ENCODE measurements around the gene KLHDC3. TPM values are rescaled to one million over a fixed set of nuclear protein-coding genes. Genes with fewer than 3 reads are reported as not detected.

Gene KLHDC3
- total and polyA plus RNA-seq, 2 experiments from 2014 or later = 88.2 to 184 TPM

DNA sequence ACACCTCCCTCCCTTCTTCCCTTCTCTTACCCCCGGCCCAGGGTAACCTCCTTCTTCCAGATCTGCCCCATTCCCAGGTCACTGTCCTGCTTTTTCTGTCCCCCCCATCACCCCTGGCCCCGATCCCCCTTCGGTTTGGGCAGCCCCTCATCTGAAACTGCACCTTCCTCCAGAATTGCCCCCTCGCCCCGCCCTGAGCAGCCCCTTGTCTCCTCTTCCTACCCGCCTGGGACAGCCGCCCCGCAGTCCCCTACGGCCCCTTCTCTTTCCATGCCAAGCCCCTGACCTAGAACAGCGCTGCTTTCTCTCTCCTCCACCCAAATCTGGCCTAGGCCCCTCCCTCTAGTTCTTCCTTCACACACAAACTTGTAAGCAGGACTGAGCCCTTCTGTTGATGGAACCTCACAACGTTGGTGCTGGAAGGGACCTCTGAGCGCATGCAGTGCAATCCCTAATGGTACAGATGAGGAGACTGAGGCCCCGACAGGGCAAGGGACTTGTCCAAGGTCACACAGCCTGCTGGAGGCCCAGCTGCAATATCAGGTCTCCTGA, 29.0 kb upstream of the KLHDC3 start:
- H3K79me2 ChIP-seq (replicated peaks; ENCODE audit: insufficient read depth) = peaks cover 17% of the 10 kb centered on the region
- DNase-seq (ENCODE audit: low spot score) (peak; percentile 65), ATAC-seq (peak; percentile 44)
- Mint-ChIP-seq H3K4me1 (peaks cover 18% of the 10 kb centered on the region), H3K27ac (no peak overlapping the region), H3K4me3 (peak overlapping the region; percentile 88), H3K9me3 (no peaks in the 10 kb centered on the region), H3K27me3 (ENCODE audit: insufficient read depth, low read depth, poor library complexity) (peaks cover 10% of the 10 kb centered on the region), H3K36me3 (ENCODE audit: low read depth) (peaks cover 11% of the 10 kb centered on the region; the same call in 2 of the 3 replicates)
- no peaks in the 10 kb centered on the region for H3K27me3 ChIP-seq (ENCODE audit: insufficient read depth)
- H3K4me3 ChIP-seq = peak overlapping the region; percentile 73
- H3F3A ChIP-seq (replicated peaks; ENCODE audit: low read depth) = 0 out of 2 replicates have a peak, but pooled peaks cover 9% of the 10 kb centered on the region
- H2AFZ ChIP-seq = no peak overlapping the region; the same call in 1 of the 2 replicates
- peaks cover 10% of the 10 kb centered on the region for H3K4me1 ChIP-seq (ENCODE audit: insufficient read depth)
- no peaks in the 10 kb centered on the region for H3K9me2 ChIP-seq (ENCODE audit: insufficient read depth)
- H3K4me2 ChIP-seq = peak overlapping the region; percentile 88
- H3K27ac ChIP-seq (ENCODE audit: low read depth) = no peak overlapping the region
- TF ChIP-seq ZNF331 (CRISPR knock-in tag; IDR thresholded peaks at IDR 0.05; ENCODE audit: low read depth) = no peak
- TF ChIP-seq, protein P1, sequence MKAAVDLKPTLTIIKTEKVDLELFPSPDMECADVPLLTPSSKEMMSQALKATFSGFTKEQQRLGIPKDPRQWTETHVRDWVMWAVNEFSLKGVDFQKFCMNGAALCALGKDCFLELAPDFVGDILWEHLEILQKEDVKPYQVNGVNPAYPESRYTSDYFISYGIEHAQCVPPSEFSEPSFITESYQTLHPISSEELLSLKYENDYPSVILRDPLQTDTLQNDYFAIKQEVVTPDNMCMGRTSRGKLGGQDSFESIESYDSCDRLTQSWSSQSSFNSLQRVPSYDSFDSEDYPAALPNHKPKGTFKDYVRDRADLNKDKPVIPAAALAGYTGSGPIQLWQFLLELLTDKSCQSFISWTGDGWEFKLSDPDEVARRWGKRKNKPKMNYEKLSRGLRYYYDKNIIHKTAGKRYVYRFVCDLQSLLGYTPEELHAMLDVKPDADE (IDR thresholded peaks at IDR 0.05) = no peak
- TF ChIP-seq, protein P2, sequence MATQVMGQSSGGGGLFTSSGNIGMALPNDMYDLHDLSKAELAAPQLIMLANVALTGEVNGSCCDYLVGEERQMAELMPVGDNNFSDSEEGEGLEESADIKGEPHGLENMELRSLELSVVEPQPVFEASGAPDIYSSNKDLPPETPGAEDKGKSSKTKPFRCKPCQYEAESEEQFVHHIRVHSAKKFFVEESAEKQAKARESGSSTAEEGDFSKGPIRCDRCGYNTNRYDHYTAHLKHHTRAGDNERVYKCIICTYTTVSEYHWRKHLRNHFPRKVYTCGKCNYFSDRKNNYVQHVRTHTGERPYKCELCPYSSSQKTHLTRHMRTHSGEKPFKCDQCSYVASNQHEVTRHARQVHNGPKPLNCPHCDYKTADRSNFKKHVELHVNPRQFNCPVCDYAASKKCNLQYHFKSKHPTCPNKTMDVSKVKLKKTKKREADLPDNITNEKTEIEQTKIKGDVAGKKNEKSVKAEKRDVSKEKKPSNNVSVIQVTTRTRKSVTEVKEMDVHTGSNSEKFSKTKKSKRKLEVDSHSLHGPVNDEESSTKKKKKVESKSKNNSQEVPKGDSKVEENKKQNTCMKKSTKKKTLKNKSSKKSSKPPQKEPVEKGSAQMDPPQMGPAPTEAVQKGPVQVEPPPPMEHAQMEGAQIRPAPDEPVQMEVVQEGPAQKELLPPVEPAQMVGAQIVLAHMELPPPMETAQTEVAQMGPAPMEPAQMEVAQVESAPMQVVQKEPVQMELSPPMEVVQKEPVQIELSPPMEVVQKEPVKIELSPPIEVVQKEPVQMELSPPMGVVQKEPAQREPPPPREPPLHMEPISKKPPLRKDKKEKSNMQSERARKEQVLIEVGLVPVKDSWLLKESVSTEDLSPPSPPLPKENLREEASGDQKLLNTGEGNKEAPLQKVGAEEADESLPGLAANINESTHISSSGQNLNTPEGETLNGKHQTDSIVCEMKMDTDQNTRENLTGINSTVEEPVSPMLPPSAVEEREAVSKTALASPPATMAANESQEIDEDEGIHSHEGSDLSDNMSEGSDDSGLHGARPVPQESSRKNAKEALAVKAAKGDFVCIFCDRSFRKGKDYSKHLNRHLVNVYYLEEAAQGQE (IDR thresholded peaks at IDR 0.05; ENCODE audit: unreplicated experiment) = no peak
- no peak for TF ChIP-seq CREB1 (CRISPR knock-in tag; IDR thresholded peaks at IDR 0.05; ENCODE audit: low read depth)
- TF ChIP-seq JUNB (IDR thresholded peaks at IDR 0.05; ENCODE audit: unreplicated experiment) = no peak
- TF ChIP-seq EZH2 (IDR thresholded peaks at IDR 0.05; ENCODE audit: low read depth, unreplicated experiment) = no peak
- no peak for TF ChIP-seq ZNF114 (CRISPR knock-in tag; IDR thresholded peaks at IDR 0.05)
- TF ChIP-seq, protein P3, sequence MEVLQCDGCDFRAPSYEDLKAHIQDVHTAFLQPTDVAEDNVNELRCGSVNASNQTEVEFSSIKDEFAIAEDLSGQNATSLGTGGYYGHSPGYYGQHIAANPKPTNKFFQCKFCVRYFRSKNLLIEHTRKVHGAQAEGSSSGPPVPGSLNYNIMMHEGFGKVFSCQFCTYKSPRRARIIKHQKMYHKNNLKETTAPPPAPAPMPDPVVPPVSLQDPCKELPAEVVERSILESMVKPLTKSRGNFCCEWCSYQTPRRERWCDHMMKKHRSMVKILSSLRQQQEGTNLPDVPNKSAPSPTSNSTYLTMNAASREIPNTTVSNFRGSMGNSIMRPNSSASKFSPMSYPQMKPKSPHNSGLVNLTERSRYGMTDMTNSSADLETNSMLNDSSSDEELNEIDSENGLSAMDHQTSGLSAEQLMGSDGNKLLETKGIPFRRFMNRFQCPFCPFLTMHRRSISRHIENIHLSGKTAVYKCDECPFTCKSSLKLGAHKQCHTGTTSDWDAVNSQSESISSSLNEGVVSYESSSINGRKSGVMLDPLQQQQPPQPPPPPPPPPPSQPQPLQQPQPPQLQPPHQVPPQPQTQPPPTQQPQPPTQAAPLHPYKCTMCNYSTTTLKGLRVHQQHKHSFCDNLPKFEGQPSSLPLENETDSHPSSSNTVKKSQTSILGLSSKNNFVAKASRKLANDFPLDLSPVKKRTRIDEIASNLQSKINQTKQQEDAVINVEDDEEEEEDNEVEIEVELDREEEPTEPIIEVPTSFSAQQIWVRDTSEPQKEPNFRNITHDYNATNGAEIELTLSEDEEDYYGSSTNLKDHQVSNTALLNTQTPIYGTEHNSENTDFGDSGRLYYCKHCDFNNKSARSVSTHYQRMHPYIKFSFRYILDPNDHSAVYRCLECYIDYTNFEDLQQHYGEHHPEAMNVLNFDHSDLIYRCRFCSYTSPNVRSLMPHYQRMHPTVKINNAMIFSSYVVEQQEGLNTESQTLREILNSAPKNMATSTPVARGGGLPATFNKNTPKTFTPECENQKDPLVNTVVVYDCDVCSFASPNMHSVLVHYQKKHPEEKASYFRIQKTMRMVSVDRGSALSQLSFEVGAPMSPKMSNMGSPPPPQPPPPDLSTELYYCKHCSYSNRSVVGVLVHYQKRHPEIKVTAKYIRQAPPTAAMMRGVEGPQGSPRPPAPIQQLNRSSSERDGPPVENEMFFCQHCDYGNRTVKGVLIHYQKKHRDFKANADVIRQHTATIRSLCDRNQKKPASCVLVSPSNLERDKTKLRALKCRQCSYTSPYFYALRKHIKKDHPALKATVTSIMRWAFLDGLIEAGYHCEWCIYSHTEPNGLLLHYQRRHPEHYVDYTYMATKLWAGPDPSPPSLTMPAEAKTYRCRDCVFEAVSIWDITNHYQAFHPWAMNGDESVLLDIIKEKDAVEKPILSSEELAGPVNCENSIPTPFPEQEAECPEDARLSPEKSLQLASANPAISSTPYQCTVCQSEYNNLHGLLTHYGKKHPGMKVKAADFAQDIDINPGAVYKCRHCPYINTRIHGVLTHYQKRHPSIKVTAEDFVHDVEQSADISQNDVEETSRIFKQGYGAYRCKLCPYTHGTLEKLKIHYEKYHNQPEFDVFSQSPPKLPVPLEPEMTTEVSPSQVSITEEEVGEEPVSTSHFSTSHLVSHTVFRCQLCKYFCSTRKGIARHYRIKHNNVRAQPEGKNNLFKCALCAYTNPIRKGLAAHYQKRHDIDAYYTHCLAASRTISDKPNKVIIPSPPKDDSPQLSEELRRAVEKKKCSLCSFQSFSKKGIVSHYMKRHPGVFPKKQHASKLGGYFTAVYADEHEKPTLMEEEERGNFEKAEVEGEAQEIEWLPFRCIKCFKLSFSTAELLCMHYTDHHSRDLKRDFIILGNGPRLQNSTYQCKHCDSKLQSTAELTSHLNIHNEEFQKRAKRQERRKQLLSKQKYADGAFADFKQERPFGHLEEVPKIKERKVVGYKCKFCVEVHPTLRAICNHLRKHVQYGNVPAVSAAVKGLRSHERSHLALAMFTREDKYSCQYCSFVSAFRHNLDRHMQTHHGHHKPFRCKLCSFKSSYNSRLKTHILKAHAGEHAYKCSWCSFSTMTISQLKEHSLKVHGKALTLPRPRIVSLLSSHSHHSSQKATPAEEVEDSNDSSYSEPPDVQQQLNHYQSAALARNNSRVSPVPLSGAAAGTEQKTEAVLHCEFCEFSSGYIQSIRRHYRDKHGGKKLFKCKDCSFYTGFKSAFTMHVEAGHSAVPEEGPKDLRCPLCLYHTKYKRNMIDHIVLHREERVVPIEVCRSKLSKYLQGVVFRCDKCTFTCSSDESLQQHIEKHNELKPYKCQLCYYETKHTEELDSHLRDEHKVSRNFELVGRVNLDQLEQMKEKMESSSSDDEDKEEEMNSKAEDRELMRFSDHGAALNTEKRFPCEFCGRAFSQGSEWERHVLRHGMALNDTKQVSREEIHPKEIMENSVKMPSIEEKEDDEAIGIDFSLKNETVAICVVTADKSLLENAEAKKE (CRISPR knock-in tag; IDR thresholded peaks at IDR 0.05) = no peak
- TF ChIP-seq NANOG (IDR thresholded peaks at IDR 0.05; ENCODE audit: borderline replicate concordance) = no peak
- peaks cover 5% of the 10 kb centered on the region; the same call in 1 of the 2 replicates for H4K20me1 ChIP-seq (replicated peaks; ENCODE audit: insufficient read depth)
- H3K36me3 ChIP-seq (ENCODE audit: insufficient read depth) = 0 out of 2 replicates have a peak, but pooled peaks cover 5% of the 10 kb centered on the region
